Astrocyte (in vitro differentiated cells and primary cell): Measurements from ENCODE around the gene LCN2. TPM values are rescaled to one million over a fixed set of nuclear protein-coding genes. Genes with fewer than 3 reads are reported as not detected.
A peak's percentile ranks its signal among the peaks of the same experiment; 100 is the strongest.

ENCODE experiments used
- DNase-seq: peaks from one replicate; pipeline ENCODE4 v3.0.0-alpha.2; 2010; ENCODE audit warnings: low read depth
- FAIRE-seq: peaks from 2 replicates; lab custom pipeline; 2011; peaks lifted over from hg19 to GRCh38; lab: Jason Lieb, UNC
- H2AFZ ChIP-seq: 2 replicates; pipeline ENCODE4 v1.6.0; 2012; ENCODE audit warnings: low read depth, low read length, inconsistent platforms
- H3K27ac ChIP-seq: 2 replicates; pipeline ENCODE4 v1.5.1; 2011; ENCODE audit warnings: low read depth, low read length, inconsistent platforms
- H3K27me3 ChIP-seq: 2 replicates; pipeline ENCODE4 v1.6.0; 2011; ENCODE audit warnings: low read length, inconsistent platforms; ENCODE audit not compliant: insufficient read depth
- H3K36me3 ChIP-seq: 2 replicates; pipeline ENCODE4 v1.5.1; 2011; ENCODE audit warnings: low read length, inconsistent platforms; ENCODE audit not compliant: insufficient read depth
- H3K4me1 ChIP-seq: 2 replicates; pipeline ENCODE4 v1.5.1; 2011; ENCODE audit warnings: low read length, inconsistent platforms; ENCODE audit not compliant: insufficient read depth
- H3K4me2 ChIP-seq: 2 replicates; pipeline ENCODE4 v1.6.0; 2012; ENCODE audit warnings: low read length, inconsistent platforms
- H3K4me3 ChIP-seq: 2 replicates; pipeline ENCODE4 v1.5.1; 2011; ENCODE audit warnings: low read depth, mild to moderate bottlenecking, low read length, inconsistent platforms; ENCODE audit not compliant: insufficient read depth
- H3K79me2 ChIP-seq: 2 replicates; pipeline ENCODE4 v1.6.0; 2012; ENCODE audit warnings: mild to moderate bottlenecking, low read length, inconsistent platforms; ENCODE audit not compliant: insufficient read depth
- H3K9ac ChIP-seq: 2 replicates; pipeline ENCODE4 v1.6.0; 2012; ENCODE audit warnings: mild to moderate bottlenecking, low read length, inconsistent platforms
- H3K9me3 ChIP-seq: 2 replicates; pipeline ENCODE4 v1.5.1; 2012; ENCODE audit warnings: low read depth, mild to moderate bottlenecking, low read length, inconsistent platforms; ENCODE audit not compliant: insufficient read depth
- H4K20me1 ChIP-seq: 2 replicates; pipeline ENCODE4 v1.6.0; 2012; ENCODE audit warnings: low read length, inconsistent platforms; ENCODE audit not compliant: insufficient read depth
- H3K27ac Mint-ChIP-seq: one replicate; pipeline ENCODE4 v1.8.0; 2021; ENCODE audit warnings: mild to moderate bottlenecking, mixed read lengths; ENCODE audit not compliant: unreplicated experiment
- H3K27me3 Mint-ChIP-seq: one replicate; pipeline ENCODE4 v1.8.0; 2021; ENCODE audit warnings: low read depth, mixed read lengths; ENCODE audit not compliant: unreplicated experiment
- H3K36me3 Mint-ChIP-seq: one replicate; pipeline ENCODE4 v1.8.0; 2021; ENCODE audit warnings: low read depth, mixed read lengths; ENCODE audit not compliant: unreplicated experiment
- H3K4me1 Mint-ChIP-seq: one replicate; pipeline ENCODE4 v1.8.0; 2021; ENCODE audit warnings: low read depth, mixed read lengths; ENCODE audit not compliant: unreplicated experiment
- H3K4me3 Mint-ChIP-seq: one replicate; pipeline ENCODE4 v1.8.0; 2021; ENCODE audit warnings: mild to moderate bottlenecking, moderate library complexity, mixed read lengths; ENCODE audit not compliant: unreplicated experiment
- H3K9me3 Mint-ChIP-seq: one replicate; pipeline ENCODE4 v1.8.0; 2021; ENCODE audit warnings: mild to moderate bottlenecking, mixed read lengths; ENCODE audit not compliant: unreplicated experiment
- EZH2 ChIP-seq: IDR thresholded peaks from 2 replicates; pipeline ENCODE4 v1.6.1; 2012; ENCODE audit warnings: mild to moderate bottlenecking, low read length, inconsistent platforms; ENCODE audit not compliant: insufficient read depth
- total RNA-seq: library from RNA; stranded (reverse); gene quantifications from 2 replicates; pipeline ENCODE4 v1.2.1, GENCODE V29; 2021
- TF ChIP-seq, protein P1 (sequence below): IDR thresholded peaks from 2 replicates; pipeline ENCODE4 v1.5.1; 2011; ENCODE audit warnings: low read depth, mild to moderate bottlenecking, inconsistent platforms, low read length, moderate library complexity; ENCODE audit not compliant: insufficient read depth

The LCN2 gene
- total RNA-seq, 1 donor from 2014 or later, result not detected

DNA sequence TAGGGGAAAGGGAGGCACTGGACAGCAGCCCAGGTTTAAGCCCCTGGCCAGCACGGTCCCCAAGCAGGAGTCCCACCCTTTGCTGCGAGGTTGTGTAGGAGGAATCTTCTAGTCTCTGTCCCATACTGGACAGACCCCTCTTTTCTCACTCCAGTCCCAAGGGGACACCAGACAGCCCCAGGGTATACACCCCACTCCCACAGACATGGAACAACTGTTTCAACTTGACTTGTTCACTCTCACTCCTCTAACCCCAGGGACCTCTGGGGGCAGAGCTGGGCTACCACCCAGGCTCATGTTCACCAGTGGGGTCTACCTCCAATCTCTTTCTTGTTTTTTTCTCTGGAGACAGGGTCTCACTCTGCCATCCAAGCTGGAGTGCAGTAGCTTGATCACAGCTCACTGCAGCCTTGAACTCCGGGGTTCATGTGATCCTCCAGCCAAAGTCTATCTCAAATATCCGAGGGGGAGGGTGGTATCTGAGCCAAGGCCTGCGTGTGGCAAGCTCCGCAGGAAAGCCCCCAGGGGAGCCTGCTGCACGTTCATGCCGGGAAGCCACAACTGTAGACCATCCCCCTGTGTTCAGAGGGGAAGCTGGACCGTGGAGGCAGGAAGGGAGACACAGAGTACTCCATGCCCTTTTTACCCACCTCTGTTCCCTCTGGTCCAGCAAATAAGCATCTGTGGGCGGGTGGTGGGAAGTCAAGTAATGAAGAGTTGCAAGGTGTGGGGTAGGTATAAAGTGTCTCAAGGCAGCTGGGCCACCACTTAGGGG, 23.5 kb upstream of the LCN2 start:
- TF ChIP-seq EZH2, result no peak
- TF ChIP-seq, protein P1, sequence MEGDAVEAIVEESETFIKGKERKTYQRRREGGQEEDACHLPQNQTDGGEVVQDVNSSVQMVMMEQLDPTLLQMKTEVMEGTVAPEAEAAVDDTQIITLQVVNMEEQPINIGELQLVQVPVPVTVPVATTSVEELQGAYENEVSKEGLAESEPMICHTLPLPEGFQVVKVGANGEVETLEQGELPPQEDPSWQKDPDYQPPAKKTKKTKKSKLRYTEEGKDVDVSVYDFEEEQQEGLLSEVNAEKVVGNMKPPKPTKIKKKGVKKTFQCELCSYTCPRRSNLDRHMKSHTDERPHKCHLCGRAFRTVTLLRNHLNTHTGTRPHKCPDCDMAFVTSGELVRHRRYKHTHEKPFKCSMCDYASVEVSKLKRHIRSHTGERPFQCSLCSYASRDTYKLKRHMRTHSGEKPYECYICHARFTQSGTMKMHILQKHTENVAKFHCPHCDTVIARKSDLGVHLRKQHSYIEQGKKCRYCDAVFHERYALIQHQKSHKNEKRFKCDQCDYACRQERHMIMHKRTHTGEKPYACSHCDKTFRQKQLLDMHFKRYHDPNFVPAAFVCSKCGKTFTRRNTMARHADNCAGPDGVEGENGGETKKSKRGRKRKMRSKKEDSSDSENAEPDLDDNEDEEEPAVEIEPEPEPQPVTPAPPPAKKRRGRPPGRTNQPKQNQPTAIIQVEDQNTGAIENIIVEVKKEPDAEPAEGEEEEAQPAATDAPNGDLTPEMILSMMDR, result no peak
- no peak overlapping the region for H3K27ac ChIP-seq
- peak overlapping the region; percentile 49 for H3K9ac ChIP-seq
- peaks cover 12% of the 10 kb centered on the region for H3K4me1 ChIP-seq
- peak overlapping the region; percentile 24 for H3K4me3 ChIP-seq
- Mint-ChIP-seq H3K4me1 (peaks cover 5% of the 10 kb centered on the region), H3K9me3 (no peaks in the 10 kb centered on the region), H3K4me3 (peak overlapping the region; percentile 86), H3K27ac (no peak overlapping the region), H3K36me3 (peaks cover 2% of the 10 kb centered on the region), H3K27me3 (no peaks in the 10 kb centered on the region)
- H3K79me2 ChIP-seq, result peaks cover 32% of the 10 kb centered on the region
- no peaks in the 10 kb centered on the region for H3K27me3 ChIP-seq
- H2AFZ ChIP-seq, result no peak overlapping the region
- peaks cover 3% of the 10 kb centered on the region for H3K36me3 ChIP-seq
- peak overlapping the region; percentile 100 for H3K4me2 ChIP-seq
- no peaks in the 10 kb centered on the region for H3K9me3 ChIP-seq
- no peak for FAIRE-seq
- no peak for DNase-seq
- H4K20me1 ChIP-seq, result peaks cover 23% of the 10 kb centered on the region

DNA sequence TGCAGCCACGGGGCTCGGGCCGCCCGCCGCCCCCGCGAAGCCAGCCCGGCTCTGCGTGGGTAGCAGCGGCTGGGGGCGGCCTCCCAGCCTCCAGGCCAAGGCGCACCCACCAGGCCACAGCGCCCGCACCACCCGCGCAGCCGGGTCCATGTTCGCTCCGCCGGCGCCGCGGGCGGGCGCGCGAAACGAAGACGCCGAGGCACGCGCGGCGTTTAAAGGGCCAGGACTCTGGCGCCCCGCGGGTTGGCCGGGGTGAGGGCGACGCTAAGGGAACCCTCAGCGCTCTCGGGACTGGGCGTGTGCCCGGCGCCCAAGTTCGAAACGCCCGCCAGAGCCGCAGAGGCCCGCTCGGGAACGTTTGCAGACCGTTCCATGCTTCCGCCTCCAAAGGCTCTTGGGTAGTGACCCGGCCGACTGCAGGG, 21.7 kb upstream of the LCN2 start, which contains the start of gene PTGES2:
Gene PTGES2, minus strand, starts transcription at position 162 of the 422 bp plus-strand sequence. Its CDS starts 12 bp downstream, at position 150.
- DNase-seq (peak; percentile 70), FAIRE-seq (no peak)
- H3K27ac ChIP-seq, result peak within 1 kb of the TSS; percentile 97
- H3K4me1 ChIP-seq, result peaks cover 12% of the 10 kb centered on the region
- H2AFZ ChIP-seq, result peak within 1 kb of the TSS; percentile 99
- peaks cover 3% of the 10 kb centered on the region for H3K36me3 ChIP-seq
- H3K79me2 ChIP-seq, result peaks cover 32% of the 10 kb centered on the region
- peaks cover 23% of the 10 kb centered on the region for H4K20me1 ChIP-seq
- peaks cover 2% of the 10 kb centered on the region for H3K36me3 Mint-ChIP-seq
- peaks cover 5% of the 10 kb centered on the region for H3K4me1 Mint-ChIP-seq
- no peaks in the 10 kb centered on the region for H3K9me3 Mint-ChIP-seq
- TF ChIP-seq, protein P1, result no peak
- peak within 1 kb of the TSS; percentile 98 for H3K4me3 Mint-ChIP-seq
- H3K4me2 ChIP-seq, result peak within 1 kb of the TSS; percentile 100
- peak within 1 kb of the TSS; percentile 91 for H3K9ac ChIP-seq
- no peaks in the 10 kb centered on the region for H3K9me3 ChIP-seq
- H3K27me3 ChIP-seq, result no peaks in the 10 kb centered on the region
- peaks cover 3% of the 10 kb centered on the region for H3K27me3 Mint-ChIP-seq
- H3K27ac Mint-ChIP-seq, result peak within 1 kb of the TSS; percentile 99
- peak within 1 kb of the TSS; percentile 98 for H3K4me3 ChIP-seq
